ENCODE results near the gene DEFB118.

- TF ChIP-seq CTCF (IDR thresholded peaks at IDR 0.05 in 8 of 11, conservative IDR thresholded peaks at IDR 0.05 in 3 of 11) (no peak), POLR2A (IDR thresholded peaks at IDR 0.05) (no peak)
Measured at GRCh38 chr20:31341470-31341869, 26.9 kb upstream of the DEFB118 start.

Measured in spleen (tissue), 7 donors.